Breast epithelium (tissue), 4 donors: Measurements from ENCODE around the gene CIB2. TPM values are rescaled to one million over a fixed set of nuclear protein-coding genes. Genes with fewer than 3 reads are reported as not detected.

ENCODE experiments used
- DNase-seq, 2 donors: peaks; one replicate each; pipeline ENCODE4 v3.0.0-alpha.2; 2019; ENCODE audit warnings: low spot score in 2 of 2
- H3K27ac ChIP-seq, 2 donors: fragments of 200-600 bp; sonication (generic) in 1 of 2; one replicate each; pipeline ENCODE4 v1.5.1; 2016 to 2019; ENCODE audit warnings: mild to moderate bottlenecking in 1 of 2
- H3K27me3 ChIP-seq, 2 donors: fragments of 200-600 bp; sonication (generic) in 1 of 2; one replicate each; pipeline versions ENCODE4 v1.5.1 to v1.6.0; 2017 to 2019; ENCODE audit warnings: control low read depth in 1 of 2, mild to moderate bottlenecking in 1 of 2
- H3K36me3 ChIP-seq: fragments of 200-600 bp; one replicate; pipeline ENCODE4 v1.5.1; 2019
- H3K4me1 ChIP-seq, 2 donors: fragments of 200-600 bp; sonication (generic); one replicate each; pipeline ENCODE4 v1.5.1; 2016 to 2019; ENCODE audit warnings: control low read depth in 1 of 2
- H3K4me3 ChIP-seq, 3 donors: fragments of 200-600 bp; sonication (generic); 1 replicate in 2 of 3; 2 replicates in 1 of 3; pipeline ENCODE4 v1.5.1; 2016 to 2019; ENCODE audit warnings: mild to moderate bottlenecking in 3 of 3, moderate library complexity in 2 of 3
- H3K9me3 ChIP-seq, 2 donors: fragments of 200-600 bp; sonication (generic) in 1 of 2; one replicate each; pipeline ENCODE4 v1.5.1; 2016 to 2019; ENCODE audit warnings: control low read depth in 1 of 2
- POLR2A ChIP-seq: fragments of 450-650 bp; IDR thresholded peaks from one replicate; pipeline ENCODE4 v1.6.1; 2016; ENCODE audit warnings: antibody characterized with exemption, mild to moderate bottlenecking, moderate library complexity
- POLR2AphosphoS5 ChIP-seq, 3 donors: sonication (generic); formaldehyde crosslinking; IDR thresholded peaks; one replicate each; pipeline ENCODE4 v1.6.1; 2017; ENCODE audit warnings: antibody characterized with exemption in 3 of 3
- intact Hi-C: fragments of 100-400 bp; cut with DNase I; formaldehyde crosslinking; loops from one replicate; pipeline ENCODE4 v1.15.1; 2023; ENCODE audit warnings: low total_unique reads
- total RNA-seq, 3 donors: library from RNA; depleted of rRNA; stranded (reverse); fragments of >200 nt; gene quantifications; one replicate each; pipeline ENCODE4 v1.1.0, GENCODE V29; 2016
- TF ChIP-seq, protein P1 (sequence below), 3 donors: fragments of 450-650 bp; IDR thresholded peaks; one replicate each; pipeline ENCODE4 v1.5.1; 2016 to 2017; ENCODE audit warnings: antibody characterized with exemption in 3 of 3, mild to moderate bottlenecking in 3 of 3, moderate library complexity in 3 of 3

Gene CIB2
- total RNA-seq, 3 donors from 2014 or later, result 2.9 to 5.8 (median 4.9) TPM

DNA sequence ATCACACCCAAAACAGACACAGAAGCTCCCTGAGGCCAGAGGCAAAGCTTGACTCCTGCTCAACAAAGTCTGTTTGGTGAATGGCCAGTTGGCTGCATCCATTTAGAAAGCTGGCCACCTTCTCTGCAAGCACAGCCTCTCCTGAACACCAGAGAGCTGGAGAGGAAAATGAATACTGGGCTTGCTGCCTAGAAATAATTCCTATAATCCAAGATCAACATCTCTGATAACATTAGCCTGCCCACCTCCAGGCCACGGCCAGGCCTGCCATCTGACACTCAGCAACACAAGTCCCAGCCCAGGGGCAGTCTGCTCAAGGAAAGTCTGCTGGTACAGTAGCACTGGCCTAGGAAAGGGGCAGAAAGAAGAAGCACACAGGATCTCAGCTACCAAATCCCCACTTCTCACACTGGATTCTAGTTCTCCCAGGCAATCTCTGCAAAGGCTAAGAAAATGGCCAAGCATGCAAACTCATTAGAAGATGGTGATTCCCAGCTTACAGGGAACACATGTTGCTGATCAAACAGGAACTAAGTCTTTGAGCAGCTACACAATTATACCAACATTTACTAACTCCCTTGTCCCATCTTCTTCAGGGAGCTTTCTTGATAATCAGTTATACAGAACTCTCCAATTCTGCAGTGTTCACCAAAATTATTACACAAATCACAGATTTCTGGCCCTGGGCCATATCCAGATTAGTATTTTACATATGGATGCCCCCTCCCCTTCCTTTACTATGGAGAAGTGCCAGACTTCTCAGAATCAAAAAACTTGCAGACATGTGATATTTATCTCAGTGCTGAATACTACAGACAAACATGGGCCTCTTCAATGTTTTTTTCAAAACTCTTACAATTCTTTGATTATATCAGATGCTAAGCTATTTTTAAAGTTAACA lies 63.7 kb downstream of the CIB2 start:
- intact Hi-C loops, result no loop called here
- Histone ChIP-seq H3K27me3 (no peaks in the 10 kb centered on the region), H3K9me3 (no peaks in the 10 kb centered on the region), H3K4me1 (peaks cover 5 to 39% of the 10 kb centered on the region in 2 donors), H3K4me3 (no peak overlapping the region), H3K36me3 (no peaks in the 10 kb centered on the region), H3K27ac (peak overlapping the region; percentile 91 to 94)
- TF ChIP-seq POLR2AphosphoS5 (IDR thresholded peaks at IDR 0.05), result no peak
- TF ChIP-seq, protein P1, sequence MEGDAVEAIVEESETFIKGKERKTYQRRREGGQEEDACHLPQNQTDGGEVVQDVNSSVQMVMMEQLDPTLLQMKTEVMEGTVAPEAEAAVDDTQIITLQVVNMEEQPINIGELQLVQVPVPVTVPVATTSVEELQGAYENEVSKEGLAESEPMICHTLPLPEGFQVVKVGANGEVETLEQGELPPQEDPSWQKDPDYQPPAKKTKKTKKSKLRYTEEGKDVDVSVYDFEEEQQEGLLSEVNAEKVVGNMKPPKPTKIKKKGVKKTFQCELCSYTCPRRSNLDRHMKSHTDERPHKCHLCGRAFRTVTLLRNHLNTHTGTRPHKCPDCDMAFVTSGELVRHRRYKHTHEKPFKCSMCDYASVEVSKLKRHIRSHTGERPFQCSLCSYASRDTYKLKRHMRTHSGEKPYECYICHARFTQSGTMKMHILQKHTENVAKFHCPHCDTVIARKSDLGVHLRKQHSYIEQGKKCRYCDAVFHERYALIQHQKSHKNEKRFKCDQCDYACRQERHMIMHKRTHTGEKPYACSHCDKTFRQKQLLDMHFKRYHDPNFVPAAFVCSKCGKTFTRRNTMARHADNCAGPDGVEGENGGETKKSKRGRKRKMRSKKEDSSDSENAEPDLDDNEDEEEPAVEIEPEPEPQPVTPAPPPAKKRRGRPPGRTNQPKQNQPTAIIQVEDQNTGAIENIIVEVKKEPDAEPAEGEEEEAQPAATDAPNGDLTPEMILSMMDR (IDR thresholded peaks at IDR 0.05), result no peak
- no peak for TF ChIP-seq POLR2A
- DNase-seq, result no peak

DNA sequence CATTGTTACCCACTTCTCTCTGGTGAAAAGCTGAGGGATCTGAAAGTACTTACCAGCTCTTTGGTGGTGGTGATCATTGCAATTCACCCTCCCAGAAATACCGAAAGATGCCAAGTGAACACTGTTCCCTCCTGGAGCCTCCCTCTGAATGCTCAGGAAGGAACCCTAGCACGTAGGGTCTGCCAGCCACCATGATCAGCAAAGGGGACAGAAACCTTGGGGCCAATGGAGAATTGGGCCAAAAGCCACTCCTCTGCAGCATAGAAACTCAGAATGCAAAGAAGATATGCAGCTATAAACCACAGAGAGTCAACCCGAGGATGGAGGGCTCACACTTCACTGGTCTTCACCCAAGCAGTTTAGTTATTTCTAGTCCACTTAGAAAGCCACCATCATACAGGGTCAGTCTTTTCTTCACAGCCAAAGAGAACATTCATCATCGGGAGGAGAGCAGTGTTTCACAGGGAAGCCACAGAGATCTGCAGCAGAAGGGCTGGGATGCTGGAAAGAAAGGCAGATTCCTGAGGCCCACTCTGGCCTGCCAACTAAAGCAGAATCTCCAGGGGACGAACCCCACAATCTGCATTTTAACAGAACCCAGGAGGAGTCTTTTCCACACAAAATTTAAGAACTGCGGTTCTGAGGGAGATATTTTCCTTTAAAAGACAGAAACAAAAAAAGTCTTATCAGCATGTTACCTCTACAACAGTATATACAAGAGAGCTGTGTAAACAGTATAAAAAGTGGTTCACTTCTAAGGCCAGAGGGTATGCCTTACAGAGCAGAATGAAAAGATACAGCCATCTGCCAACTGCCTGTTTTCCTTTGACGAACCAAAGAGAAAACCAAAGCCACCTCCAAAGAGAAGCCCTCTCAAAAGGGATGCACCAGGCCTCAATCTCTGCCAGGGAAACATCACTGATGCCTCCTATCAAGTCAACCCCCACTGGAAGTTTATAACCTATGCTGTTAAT lies 65.0 kb downstream of the CIB2 start:
- Histone ChIP-seq H3K27me3 (no peaks in the 10 kb centered on the region), H3K9me3 (no peaks in the 10 kb centered on the region), H3K27ac (peak overlapping the region; percentile 91 to 94), H3K4me1 (peaks cover 8 to 39% of the 10 kb centered on the region in 2 donors), H3K4me3 (peak overlapping the region in 1 of 3 donors; percentile 35), H3K36me3 (no peaks in the 10 kb centered on the region)
- intact Hi-C loops, result no loop called here
- TF ChIP-seq POLR2A (no peak), POLR2AphosphoS5 (IDR thresholded peaks at IDR 0.05) (no peak)
- TF ChIP-seq, protein P1 (IDR thresholded peaks at IDR 0.05), result no peak
- DNase-seq, result no peak

DNA sequence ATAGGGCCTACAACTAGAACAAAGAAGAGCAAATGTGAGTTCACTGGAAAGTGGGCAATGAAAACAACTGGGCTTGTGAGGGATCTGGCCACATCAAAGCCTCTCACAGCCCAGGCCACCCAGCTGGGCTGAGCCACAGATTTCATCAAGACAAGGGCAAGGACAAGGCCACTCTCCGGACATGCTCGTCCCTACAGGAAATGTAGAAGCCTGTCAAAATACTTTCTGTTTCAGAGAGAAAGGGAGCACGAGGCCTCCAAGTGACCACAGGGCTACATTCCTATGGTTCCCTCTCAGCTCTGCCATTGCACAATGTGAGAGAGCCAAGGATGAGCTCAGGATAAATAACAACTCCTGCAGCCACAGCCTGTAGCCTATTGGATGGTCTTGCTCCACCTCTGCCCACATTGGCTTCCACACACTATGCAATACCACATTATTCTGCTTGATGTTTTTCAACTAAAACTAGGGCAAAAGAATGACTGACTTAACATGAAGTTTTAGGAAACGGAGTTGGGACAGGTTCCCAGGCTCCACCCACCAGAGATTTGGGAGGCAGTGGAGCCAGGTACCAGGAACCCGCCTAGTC lies 65.9 kb downstream of the CIB2 start:
- H3K36me3 ChIP-seq, result no peaks in the 10 kb centered on the region
- H3K4me3 ChIP-seq, result peak overlapping the region in 1 of 3 donors; percentile 35
- H3K27me3 ChIP-seq, result no peaks in the 10 kb centered on the region
- H3K27ac ChIP-seq, result peak overlapping the region; percentile 91 to 94
- intact Hi-C loops, result no loop called here
- TF ChIP-seq POLR2AphosphoS5 (IDR thresholded peaks at IDR 0.05) (peak; percentile 85 to 97 (median 86)), POLR2A (no peak)
- TF ChIP-seq, protein P1 (IDR thresholded peaks at IDR 0.05), result no peak
- no peaks in the 10 kb centered on the region for H3K9me3 ChIP-seq
- DNase-seq, result peak in 1 of 2 donors; percentile 90
- peaks cover 8 to 39% of the 10 kb centered on the region in 2 donors for H3K4me1 ChIP-seq

DNA sequence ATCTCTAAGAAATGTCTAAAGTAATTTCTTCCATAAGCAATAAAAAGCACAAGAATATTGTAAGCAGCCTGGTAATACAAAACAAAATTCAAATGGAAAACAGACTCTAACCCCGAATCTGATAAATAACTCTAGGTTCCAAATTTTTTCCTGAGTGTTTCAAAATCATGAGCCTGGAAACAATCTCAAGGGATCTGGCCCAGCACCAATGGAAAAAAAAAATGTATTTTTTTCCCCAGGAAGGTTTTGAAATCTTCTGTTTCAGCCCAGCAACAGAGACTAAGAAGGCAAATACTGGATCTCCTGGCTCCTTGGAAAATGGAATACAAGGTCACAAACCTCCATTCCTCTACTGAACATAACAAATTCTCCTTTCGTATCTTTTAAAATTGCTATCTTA lies 66.7 kb downstream of the CIB2 start:
- H3K36me3 ChIP-seq, result no peaks in the 10 kb centered on the region
- no peak for DNase-seq
- peak overlapping the region; percentile 91 to 94 for H3K27ac ChIP-seq
- H3K27me3 ChIP-seq, result no peaks in the 10 kb centered on the region
- no peak for TF ChIP-seq POLR2AphosphoS5 (IDR thresholded peaks at IDR 0.05)
- TF ChIP-seq, protein P1 (IDR thresholded peaks at IDR 0.05), result no peak
- TF ChIP-seq POLR2A, result no peak
- no peaks in the 10 kb centered on the region for H3K9me3 ChIP-seq
- peaks cover 8 to 34% of the 10 kb centered on the region in 2 donors for H3K4me1 ChIP-seq
- H3K4me3 ChIP-seq, result no peak overlapping the region
- intact Hi-C loops, result no loop called here
